HFF-Myc (cell line): Measurements from ENCODE around the gene OR2S2.

Experiments used
- DNase-seq: peaks from one replicate; pipeline ENCODE4 v3.0.0-alpha.2; 2011; ENCODE audit warnings: low read depth; ENCODE audit errors: extremely low read depth
- H3K4me3 ChIP-seq: replicated peaks from 2 replicates; pipeline ENCODE4 v1.5.1; 2011; ENCODE audit warnings: low read depth, mild to moderate bottlenecking, control low read depth, low read length
- CTCF ChIP-seq: IDR thresholded peaks from 2 replicates; pipeline ENCODE4 v1.5.1; 2012; ENCODE audit warnings: mild to moderate bottlenecking, low read depth, low read length, control low read depth; ENCODE audit errors: missing control alignments

The OR2S2 gene

DNA sequence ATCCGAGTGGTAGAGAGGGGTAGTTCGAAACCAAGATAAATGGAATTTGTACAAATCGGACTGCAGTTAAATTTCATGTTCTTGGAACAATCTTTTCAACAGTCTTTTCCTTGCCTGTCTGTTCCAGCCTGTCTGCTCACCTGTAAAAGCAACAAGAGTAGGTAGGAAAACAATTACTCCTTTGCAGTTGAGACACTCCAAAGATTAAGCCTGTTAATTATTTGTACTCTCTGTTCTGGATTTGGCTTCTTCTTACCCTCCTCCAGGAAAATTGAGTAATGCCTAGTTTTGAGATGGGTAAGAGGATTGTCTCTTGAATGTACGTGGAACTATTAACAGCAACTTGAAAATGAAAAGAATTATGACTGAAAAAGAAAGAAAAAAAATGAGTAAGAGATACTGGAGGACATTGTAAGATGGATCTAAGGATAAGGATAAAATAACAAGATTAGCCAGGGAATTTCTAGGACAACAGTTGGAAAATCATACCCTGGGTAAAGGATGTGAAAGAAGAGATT is 24.3 kb downstream of the OR2S2 start:
- no peak for DNase-seq
- no peak for TF ChIP-seq CTCF

GRCh38 chr9:35932735-35933134 is 25.2 kb downstream of the OR2S2 start:
- no peak overlapping the region for H3K4me3 ChIP-seq
- no peak for TF ChIP-seq CTCF
- DNase-seq = no peak

More for the DNA sequence above, 24.3 kb downstream of the OR2S2 start:
- H3K4me3 ChIP-seq = no peak overlapping the region

DNA sequence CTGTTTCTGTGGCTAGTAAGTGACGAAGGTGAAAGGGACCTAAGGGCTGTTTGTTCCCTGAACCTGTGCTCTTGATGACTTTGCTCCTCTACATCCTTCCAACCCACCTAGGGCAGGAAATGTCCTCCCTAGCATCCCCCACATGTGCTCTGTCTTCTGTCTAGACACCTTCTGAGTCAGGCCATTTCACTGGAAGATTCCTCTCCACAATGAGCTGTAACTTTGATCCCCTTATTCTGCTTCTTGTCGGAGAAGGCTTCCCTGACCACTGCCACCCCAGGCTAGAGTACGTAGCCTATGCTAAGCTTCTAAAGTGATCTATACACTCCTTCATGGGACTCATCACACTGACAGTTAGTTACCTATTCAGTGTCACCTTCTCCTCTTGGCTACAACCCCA is 27.0 kb downstream of the OR2S2 start:
- no peak for TF ChIP-seq CTCF
- H3K4me3 ChIP-seq = no peak overlapping the region
- no peak for DNase-seq

- H3K4me3 ChIP-seq = no peak overlapping the region
Measured at GRCh38 chr9:35930521-35930920, 27.4 kb downstream of the OR2S2 start.

GRCh38 chr9:35929453-35929718 is 28.6 kb downstream of the OR2S2 start:
- no peak overlapping the region for H3K4me3 ChIP-seq
- DNase-seq = no peak
- TF ChIP-seq CTCF = no peak

More at GRCh38 chr9:35930521-35930920, 27.4 kb downstream of the OR2S2 start:
- TF ChIP-seq CTCF = no peak
- DNase-seq = no peak

DNA sequence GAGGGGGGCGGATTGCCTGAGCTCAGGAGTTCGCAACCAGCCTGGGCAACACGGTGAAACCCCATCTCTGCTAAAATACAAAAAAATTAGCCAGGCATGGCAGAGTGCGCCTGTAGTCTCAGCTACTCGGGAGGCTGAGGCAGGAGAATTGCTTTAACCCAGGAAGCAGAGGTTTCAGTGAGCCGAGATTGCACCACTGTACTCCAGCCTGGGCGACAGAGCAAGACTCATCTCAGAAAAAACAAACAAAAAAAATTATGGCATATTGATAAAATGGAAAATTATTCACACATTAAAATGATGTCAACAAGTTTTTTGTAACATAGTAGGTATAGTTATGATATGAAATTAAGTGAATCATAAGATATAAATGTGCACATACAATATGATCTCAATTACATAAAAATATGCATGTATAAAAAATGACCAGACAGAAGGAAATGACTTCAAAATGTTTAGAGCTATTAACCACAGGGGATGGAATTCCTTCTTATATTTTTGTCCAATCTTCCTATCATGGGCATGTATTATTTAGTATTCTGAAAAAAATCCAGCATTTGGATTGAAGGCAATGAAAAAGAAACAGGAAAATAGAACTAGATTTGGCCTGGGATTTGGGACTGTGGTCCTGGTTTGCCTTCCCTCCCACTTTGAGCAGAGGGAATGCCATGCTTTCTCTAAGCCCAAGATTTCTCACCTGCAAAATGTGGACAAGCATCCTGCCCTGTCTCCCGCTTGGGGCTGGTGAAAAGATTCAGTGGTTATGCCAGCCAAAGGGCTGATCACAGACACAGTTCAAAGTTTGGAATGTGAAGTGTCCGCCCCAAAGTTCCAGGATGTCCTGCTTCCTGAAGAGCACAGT is 29.1 kb downstream of the OR2S2 start:
- no peak overlapping the region for H3K4me3 ChIP-seq
- TF ChIP-seq CTCF = no peak
- no peak for DNase-seq
